Measurements from ENCODE around the gene TFF2. TPM values are rescaled to one million over a fixed set of nuclear protein-coding genes. Genes with fewer than 3 reads are reported as not detected.

TFF2 gene
- polyA plus RNA-seq, 1 donor: not detected

DNA sequence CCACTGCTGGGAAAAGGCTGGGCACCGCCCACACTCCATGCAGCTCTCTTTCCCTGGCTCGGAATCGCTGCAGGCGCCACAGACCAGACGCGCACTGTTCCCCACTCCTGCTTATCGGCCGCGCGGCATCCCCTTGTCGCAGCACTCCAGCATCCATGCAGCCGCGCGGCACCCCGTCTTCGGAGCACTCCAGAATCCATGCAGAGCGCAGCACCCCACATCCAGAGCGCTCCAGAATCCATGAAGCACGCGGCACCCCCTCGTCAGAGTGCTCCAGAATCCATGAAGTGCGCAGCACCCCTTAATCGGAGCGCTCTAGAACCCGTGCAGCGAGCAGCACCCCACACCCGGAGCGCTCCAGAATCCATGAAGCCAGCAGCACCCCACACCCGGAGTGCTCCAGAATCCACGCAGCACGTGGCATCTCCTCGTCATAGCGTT, 45.1 kb downstream of the TFF2 start:
- DNase-seq (ENCODE audit: low read depth): no peak

DNA sequence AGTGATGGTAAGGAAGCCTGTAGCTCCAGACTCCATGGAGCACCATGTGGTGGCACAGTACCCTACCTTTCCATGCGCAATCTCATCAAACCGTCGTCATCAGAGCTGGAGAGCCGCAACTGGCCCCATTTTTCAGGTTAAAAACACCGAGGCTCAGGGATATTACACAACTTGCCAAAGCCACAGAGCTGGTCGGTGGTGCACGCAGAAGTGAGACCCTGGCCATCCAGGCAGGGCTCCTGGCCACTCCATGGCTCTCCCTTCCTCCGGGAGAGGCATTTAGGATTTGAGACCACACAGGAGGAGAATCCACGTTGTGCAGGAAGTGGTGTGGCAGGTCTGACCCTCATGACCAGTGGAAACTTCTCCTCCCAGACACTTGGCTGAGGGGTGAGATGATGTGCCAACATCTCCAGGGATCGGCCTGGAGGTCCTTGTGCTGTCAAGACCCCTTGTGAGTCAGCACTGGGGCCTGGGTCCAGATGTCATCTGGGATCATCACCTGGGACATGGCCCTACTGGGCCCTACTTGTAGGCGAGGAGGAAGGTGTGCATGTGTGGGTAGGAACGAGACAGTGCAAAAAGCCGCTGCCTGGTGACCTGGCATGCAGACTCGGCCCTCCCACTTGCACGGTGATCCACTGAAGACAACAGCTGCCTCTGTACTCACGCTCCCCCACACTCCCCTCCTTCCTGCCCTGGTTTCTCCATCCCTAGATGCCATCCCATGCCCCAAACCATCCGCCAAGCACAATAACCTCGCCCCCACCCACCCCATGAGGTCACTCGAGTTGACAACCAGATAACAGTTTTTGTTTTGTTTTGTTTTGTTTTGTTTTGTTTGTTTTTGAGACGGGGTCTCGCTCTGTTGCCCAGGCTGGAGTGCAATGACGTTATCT, 46.0 kb downstream of the TFF2 start:
- no peak for DNase-seq (ENCODE audit: low read depth)

DNA sequence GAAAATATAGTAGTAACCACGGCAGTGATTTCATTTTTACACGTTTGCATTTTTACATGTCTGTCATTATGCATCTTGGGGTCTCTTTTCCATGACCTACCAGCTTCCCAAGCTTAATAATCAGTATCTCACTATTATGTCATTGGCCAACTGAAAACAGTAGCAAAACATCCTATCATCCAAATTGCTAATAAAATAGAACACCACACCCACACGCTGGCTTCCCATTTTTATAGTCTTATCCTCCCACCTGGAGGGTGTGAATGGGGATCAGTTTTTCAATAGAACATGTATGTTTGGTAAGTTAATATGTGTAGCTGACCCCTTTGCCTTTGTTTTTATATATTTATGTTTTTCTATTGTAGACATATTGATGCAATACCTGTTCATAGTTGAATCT, 47.4 kb downstream of the TFF2 start:
- DNase-seq (ENCODE audit: low read depth): no peak

DNA sequence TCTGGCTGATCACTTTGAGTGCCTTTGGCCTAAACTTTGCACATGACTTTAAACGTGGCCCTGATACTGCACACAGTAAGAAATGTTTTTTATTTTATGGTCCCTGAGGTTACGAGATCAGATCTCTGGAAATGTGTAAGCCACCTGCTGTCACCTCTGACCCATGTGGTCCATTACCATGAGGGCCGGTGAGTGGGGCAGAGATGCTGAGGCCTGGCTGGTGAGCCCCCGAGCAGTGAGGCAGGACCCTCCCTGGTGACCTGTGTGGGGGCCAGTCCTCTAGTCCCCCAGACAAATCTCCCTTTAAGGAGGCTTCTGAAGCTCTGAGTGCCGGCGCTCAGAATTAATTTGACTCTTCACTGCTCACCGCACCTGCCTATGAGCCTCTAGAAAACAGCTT, 48.0 kb downstream of the TFF2 start:
- DNase-seq (ENCODE audit: low read depth): no peak

DNA sequence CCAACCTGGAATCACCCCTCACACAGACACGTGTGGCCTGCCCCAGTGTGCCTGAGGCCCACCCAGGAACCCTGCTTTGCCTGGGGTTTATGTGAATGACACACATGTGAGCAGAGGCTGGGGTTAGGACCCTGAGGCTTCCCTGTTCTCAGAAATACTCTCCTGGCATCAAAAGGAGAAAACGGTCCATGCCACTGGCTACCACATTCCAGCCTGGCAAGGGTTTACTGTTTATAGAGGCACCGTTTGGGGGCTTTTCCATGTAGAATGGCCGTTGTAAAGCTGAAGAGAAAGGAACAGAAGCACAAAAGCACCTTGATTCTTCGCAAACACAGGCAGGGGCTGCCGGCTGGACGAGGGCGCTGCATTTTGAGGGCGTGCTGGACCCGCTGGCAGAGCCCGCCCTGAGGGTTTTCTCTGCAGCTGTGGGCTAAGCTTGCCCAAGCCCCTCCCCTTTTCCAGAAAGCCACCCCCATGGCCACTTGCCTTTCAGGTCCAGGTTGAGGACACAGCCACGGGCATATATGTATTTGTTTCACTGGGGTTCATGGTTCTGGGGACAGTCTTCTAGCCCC, 48.6 kb downstream of the TFF2 start:
- DNase-seq (ENCODE audit: low read depth): no peak

DNA sequence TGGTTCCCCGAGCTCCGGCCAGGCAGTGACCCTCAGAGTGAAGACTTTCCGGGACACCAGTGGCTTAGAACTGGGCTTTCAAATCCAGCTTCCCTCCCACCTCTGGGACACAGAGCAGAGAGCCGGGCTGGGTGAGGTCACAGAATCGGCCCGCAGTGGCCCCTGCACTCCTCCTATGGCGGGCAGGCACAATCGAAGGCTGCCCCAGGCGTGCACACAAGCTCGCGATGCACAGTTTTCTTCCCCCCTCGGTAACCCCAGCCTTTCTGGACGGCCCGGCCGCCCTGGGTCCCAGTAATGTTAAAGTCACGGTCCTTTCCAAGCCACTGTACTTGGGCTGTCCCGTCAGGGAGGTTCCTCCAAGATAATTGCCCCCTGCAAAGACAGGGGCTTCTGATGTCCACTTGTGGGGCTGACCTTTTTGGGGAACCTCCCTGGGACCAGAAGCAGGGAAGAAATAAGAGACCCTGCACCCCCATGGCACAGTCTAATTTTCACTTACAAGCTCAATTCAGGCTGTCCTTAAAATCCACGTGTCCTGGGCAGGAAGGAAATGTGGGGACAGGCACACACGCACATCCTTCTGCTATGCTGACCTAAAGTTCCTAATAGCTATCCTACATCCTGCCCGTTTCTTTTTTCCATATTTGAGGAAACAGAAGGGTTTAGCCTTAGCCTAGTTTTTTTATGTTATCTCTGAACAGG, 49.3 kb downstream of the TFF2 start:
- no peak for DNase-seq (ENCODE audit: low read depth)

DNA sequence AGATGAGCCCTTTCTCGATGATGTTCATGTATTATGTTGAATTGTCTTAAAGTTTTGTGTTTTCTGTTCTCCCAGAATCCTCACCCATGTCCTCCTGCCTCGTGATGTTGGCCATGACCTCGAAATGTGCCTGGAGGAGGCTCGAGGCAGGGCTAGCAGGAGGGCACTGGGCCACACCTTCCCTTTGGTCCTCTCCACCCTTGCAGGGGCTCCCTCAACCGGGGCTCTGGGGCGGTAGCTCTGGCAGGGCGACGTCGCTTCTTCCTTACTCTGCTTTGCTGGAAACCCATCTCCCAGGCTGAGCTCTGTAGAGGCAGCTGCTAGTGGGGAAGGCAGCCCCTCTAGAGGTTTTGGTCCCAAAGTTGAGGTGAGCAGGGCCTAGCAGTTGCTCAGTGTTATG, 49.8 kb downstream of the TFF2 start:
- DNase-seq (ENCODE audit: low read depth): no peak

DNA sequence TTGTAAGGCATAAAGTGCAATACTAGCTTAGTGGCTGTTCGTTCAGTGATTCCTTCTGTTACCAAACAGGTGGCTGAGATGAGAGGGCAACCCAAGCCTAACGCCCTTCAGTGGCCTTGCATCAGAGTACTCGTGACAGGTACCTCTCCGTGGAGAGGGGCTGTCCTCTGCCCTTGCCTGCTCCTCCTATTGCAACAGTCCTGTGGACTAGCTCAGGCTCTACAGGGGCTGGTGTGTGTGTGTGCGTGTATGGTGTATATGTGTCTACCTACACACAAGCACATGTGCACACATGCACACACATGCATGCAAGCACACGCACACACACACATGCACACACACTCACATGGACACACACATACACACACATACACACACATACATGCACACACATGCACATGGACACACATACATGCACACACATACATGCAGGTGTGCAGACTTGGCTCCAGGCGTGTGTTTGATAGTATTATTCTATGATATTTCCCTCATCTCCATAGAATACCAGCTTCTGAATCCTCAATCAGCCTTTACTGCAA, 50.7 kb downstream of the TFF2 start:
- no peak for DNase-seq (ENCODE audit: low read depth)

DNA sequence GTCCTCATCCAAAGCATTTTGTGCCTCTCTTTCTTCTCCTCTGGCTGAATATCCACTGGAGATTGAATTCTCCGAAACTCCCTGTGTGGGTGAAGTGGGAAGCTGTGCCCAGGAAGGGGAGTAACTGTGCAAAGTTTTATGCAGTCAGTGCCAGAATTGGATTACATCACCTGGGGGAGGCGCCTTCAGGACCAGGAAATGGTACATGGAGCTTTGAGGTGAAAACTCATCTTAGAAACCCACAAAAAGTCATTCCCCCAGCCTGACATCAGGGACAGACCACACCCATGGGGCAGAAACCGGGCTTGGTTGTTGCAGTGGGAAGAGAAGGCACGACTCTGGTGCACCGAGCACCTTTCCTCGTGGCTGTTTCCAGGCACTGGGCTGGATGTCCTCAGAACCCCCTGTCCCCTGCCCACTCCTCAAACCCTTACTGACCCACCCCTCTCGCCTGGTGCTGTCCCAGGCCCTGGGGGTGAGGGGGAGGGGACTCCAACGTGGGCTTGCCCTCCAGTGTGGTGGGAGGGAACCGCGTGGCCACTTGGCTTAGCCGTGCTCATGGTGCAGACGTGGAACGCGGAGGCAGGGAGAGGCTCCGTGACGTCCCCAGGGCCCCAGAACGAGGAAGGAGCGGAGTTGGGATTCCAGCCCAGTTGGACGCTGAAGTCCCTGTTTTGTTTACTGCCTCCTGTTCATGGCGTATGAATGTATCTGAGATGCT, 51.3 kb downstream of the TFF2 start:
- DNase-seq (ENCODE audit: low read depth): no peak

DNA sequence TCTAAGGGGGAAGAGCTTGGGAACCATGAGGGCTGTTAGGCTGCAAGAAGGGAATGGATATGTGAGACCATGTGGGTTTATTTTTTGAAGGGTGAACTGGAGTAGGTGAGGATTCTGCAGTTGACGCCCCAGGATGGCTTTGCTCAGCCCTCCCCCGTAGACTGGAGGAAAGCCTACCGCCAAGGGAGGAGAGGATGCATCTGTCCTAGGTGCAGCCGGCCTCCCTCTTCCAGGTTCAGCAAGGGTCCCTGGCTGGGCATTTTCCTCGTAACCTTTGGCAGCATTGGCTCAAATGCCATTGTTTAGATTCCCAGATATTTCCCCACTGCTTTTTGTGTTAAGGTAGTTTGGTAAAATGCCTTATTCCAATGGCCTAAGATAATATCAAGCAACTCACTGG, 52.1 kb downstream of the TFF2 start:
- DNase-seq (ENCODE audit: low read depth): no peak

DNA sequence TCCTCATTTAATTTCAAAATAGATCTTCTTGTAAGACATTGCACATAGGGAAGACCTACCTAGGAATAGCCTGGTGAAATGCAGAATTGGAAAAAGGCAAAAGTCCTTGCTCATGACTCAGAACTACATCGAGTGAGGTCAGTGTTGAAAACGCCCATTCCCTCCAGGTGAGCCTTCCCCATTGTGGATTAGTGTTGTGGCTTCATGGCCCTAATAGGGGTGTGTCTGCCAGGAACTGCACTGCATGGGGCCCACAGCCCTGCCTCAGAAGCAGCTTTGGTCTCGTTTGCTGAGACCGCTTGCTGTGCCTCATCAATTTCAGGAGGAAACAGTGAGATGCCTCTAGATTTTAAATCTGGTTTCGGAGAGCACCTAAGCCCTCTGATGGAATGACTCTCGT, 52.6 kb downstream of the TFF2 start:
- no peak for DNase-seq (ENCODE audit: low read depth)

DNA sequence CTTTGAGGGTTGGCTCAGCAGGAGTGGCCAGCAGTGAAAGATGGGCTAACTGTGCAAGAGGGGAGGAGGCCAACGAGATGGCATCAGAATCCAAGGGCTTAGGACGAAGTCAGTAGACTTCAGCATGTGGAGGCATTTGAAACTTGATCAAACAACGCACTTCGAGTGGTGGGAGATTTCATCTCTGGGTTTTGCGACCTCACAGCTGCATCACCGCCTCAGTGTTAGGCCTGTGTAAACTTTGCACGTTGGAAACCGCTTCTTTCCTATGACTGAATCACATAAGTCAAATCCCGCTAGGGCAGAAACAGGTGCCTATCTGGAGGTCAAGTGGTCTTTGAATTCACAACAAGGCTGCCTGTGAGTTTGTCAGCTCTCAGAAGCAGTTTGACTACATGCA, 53.4 kb downstream of the TFF2 start:
- no peak for DNase-seq (ENCODE audit: low read depth)

DNA sequence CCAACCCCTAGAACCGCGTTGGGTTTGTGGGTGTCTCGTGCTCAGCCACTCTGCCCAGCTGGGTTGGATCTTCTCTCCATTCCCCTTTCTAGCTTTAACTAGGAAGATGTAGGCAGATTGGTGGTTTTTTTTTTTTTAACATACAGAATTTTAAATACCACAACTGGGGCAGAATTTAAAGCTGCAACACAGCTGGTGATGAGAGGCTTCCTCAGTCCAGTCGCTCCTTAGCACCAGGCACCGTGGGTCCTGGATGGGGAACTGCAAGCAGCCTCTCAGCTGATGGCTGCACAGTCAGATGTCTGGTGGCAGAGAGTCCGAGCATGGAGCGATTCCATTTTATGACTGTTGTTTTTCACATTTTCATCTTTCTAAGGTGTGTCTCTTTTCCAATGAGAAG, 54.3 kb downstream of the TFF2 start:
- no peak for DNase-seq (ENCODE audit: low read depth)

Other genes starting within 250 kb of the TFF2 start
- 6.7 TPM for gene ABCG1, start 131.9 kb downstream of the TFF2 start, polyA plus RNA-seq (ENCODE audit: insufficient read length)
- 1.7 TPM for gene TFF3, start 35.6 kb downstream of the TFF2 start, polyA plus RNA-seq (ENCODE audit: insufficient read length)
- gene TFF1, start 15.5 kb upstream of the TFF2 start, polyA plus RNA-seq (ENCODE audit: insufficient read length): not detected
- not detected for gene TMPRSS3, start 45.1 kb upstream of the TFF2 start, polyA plus RNA-seq (ENCODE audit: insufficient read length)
- 0.11 TPM for gene UBASH3A, start 52.9 kb upstream of the TFF2 start, polyA plus RNA-seq (ENCODE audit: insufficient read length)
- gene RSPH1, start 145.2 kb upstream of the TFF2 start, polyA plus RNA-seq (ENCODE audit: insufficient read length): 0.20 TPM
- 2.7 TPM for gene SLC37A1, start 162.9 kb upstream of the TFF2 start, polyA plus RNA-seq (ENCODE audit: insufficient read length)